GM20000 (cell line): ENCODE data around the gene PRR19.

ENCODE experiments used
- DNase-seq: peaks from one replicate; pipeline ENCODE4 v3.0.0; 2012; ENCODE audit warnings: low spot score
- TF ChIP-seq, protein P1 (sequence below): IDR thresholded peaks from 2 replicates; pipeline ENCODE4 v1.5.1; 2012; ENCODE audit warnings: mild to moderate bottlenecking, control low read depth; ENCODE audit errors: extremely low read depth, missing control alignments

The PRR19 gene

GRCh38 chr19:42311657-42312056, 9.7 kb downstream of the PRR19 start:
- TF ChIP-seq, protein P1, sequence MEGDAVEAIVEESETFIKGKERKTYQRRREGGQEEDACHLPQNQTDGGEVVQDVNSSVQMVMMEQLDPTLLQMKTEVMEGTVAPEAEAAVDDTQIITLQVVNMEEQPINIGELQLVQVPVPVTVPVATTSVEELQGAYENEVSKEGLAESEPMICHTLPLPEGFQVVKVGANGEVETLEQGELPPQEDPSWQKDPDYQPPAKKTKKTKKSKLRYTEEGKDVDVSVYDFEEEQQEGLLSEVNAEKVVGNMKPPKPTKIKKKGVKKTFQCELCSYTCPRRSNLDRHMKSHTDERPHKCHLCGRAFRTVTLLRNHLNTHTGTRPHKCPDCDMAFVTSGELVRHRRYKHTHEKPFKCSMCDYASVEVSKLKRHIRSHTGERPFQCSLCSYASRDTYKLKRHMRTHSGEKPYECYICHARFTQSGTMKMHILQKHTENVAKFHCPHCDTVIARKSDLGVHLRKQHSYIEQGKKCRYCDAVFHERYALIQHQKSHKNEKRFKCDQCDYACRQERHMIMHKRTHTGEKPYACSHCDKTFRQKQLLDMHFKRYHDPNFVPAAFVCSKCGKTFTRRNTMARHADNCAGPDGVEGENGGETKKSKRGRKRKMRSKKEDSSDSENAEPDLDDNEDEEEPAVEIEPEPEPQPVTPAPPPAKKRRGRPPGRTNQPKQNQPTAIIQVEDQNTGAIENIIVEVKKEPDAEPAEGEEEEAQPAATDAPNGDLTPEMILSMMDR: no peak
- no peak for DNase-seq

- no peak for DNase-seq
- TF ChIP-seq, protein P1: no peak
Measured at GRCh38 chr19:42312370-42312769, 10.4 kb downstream of the PRR19 start.

- DNase-seq: peak; percentile 81
- TF ChIP-seq, protein P1: no peak
Measured at GRCh38 chr19:42313096-42313839, 11.3 kb downstream of the PRR19 start, which contains the start of gene TMEM145. TSS of gene TMEM145 (plus strand) at chr19:42313309. CDS start at chr19:42313377, 68 bp downstream.

DNA sequence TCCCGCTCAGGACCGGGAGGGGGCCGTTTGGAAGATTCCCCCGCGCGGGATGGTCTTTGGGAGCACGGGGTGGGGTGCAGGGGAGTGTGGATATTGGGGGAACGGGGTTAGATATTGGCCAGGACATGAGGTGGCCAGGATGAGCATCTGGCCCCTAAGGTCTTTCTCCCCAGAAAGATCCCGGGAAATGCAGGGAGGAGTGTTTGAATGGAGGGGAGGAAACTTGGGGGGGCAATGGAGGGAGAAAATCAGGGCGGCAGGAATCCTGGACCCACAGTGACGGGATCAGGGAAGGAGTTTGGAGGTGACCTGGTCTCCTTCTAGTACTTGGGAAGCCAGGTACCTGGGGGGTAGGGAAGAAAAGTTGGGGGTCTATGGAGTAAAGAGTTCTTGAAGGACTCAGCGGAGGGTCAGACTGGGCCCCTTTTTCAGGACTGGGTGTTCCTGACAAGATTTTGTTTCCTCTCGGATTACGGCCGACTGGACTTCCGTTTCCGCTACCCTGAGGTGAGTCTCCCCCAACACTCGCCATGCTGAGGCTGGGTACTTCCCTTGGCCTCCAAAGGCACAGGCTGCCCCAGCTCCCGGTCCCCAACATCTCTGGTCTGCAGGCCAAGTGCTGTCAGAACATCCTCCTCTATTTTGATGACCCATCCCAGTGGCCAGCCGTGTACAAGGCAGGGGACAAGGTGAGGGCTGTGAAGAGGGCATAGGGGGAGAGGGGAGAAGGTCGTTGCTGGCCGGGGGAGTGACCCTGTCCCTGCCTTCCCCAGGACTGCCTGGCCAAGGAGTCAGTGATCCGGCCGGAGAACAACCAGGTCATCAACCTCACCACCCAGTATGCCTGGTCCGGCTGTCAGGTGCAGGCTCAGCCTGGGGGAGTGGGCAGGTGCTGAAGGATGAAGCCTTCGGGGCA, 12.2 kb downstream of the PRR19 start:
- TF ChIP-seq, protein P1: no peak
- no peak for DNase-seq

DNA sequence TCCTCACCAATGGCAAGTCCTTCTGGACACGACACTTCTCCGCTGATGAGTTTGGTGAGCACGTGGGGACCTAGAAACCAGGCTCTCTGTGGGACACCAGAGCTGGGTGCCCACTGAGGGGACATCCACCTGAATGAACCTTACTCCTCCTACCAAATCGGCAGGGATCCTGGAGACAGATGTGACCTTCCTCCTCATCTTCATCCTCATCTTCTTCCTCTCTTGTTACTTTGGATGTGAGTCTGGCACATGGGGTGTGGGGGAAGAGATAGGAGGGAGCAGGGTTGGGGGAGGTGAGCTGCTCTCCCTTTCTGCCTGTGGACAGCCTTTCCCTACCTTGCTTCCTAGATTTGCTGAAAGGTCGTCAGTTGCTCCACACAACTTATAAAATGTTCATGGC, 13.1 kb downstream of the PRR19 start:
- TF ChIP-seq, protein P1: no peak
- DNase-seq: no peak

DNA sequence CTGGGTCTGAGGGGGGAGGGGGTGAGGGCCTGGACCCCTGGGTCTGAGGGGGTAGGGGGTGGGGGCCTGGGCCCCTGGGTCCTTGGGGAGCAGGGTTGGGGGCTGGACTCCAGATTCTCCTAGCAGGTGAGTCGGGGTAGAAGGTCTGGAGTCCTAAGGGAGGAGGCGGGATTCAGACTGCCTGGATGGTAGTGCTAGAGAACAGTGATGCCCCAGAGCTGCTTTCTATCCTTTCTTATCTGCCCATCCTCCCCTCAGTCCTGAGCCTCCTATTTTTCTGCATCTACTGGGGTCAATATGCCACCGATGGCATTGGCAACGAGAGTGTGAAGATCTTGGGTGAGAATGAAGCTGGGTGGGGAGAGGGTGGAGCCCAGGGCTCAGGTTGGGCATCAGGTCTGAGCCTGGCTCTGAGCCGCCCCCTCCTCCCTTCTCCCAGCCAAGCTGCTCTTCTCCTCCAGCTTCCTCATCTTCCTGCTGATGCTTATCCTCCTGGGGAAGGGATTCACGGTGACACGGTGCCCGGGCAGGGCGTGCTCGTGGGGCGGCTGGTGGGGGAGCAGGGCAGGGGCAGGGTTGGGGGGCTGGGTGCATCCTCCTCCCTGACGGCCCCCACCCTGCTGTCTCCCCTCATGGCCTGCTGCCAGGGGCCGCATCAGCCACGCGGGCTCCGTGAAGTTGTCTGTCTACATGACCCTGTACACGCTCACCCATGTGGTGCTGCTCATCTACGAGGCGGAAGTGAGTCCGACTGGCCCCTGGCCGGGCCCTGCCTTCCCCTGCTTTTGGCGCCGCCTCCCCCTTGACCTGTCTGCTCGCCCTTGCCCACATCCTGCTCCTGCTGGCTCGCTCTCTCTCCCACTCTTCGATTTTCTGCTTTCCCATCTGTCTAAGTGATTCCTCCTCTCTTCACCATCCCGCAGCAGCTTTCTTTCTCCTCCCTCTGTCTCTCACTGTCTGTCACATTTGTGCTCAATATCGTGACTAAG, 14.6 kb downstream of the PRR19 start:
- TF ChIP-seq, protein P1: no peak
- DNase-seq: peak; percentile 88
